HEK293 (cell line): ENCODE measurements around the gene KIT.

Source experiments
- ZBTB48 ChIP-seq: fragments of 450-650 bp; formaldehyde crosslinking; IDR thresholded peaks from 2 replicates; pipeline ENCODE4 v1.5.1; 2016; ENCODE audit warnings: missing biosample characterization, missing genetic modification characterization
- ZNF792 ChIP-seq: fragments of 450-650 bp; formaldehyde crosslinking; IDR thresholded peaks from 2 replicates; pipeline ENCODE4 v1.5.1; 2016; ENCODE audit warnings: missing biosample characterization, missing genetic modification characterization

DNA sequence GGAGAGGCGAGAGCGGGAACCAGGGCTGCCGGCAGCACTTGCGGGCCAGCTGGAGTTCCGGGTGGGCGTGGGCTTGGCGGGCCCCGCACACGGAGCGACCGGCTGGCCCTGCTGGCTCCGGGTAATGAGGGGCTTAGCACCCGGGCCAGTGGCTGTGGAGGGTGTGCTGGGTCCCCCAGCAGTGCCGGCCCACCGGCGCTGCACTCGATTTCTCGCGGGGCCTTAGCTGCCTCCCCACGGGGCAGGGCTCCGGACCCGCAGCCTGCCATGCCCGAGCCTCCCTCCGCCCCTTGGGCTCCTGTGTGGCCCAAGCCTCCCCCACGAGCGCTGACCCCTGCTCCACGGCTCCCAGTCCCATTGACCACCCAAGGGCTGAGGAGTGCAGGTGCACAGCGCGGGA lies 25.2 kb upstream of the KIT start:
- TF ChIP-seq ZBTB48 (tag by site-specific recombination) (no peak), ZNF792 (tag by site-specific recombination) (no peak)
